Activated T-cell treated with anti-CD3 and anti-CD28 coated beads for 1 hour (primary cell): Measurements from ENCODE around the gene DPAGT1.
"Not testable (repeated sequence)": the region's sequence is repeated elsewhere in the genome, so short reads cannot be mapped to it uniquely, and the experiment has no call there.

Experiments
- DNase-seq: peaks from one replicate; pipeline ENCODE4 v3.0.0-alpha.2; 2020; ENCODE audit warnings: low read depth

Gene DPAGT1

DNA sequence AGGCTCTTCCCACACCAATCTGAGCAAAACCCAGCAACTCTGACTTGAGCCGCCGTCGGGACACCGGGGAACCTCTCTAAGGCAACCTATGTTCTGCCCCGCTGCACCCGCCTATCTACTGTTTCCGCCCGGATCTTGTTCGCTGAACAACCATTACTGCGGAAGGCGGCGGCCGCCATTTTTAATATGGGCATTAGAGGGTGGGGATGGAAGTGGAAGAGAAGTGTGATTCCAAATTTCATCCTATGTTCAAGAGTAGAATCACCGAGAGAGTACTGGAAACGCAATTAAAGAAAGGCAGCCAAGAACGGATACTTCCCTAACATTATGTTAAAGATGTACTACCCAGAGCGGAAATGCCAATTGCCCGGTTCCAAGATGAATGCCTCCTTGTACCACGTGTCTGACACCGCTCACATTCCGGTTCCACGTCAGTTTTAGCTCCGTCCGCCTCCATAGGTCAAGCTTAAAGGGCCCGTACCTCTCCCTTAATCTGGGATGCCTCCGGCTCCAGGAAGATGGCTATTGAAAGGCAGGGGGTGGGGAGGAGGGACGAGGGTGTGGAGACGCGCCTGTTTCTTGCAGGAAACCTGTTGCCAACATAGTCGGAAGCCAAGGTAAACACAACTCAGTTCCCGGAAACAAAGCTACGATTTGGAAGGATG lies at the start of gene DPAGT1:
Gene DPAGT1 (minus strand): TSS at position 95 of the 665 bp plus-strand sequence. CDS start 198 bp downstream, outside the sequence.
- DNase-seq: peak; percentile 75

DNA sequence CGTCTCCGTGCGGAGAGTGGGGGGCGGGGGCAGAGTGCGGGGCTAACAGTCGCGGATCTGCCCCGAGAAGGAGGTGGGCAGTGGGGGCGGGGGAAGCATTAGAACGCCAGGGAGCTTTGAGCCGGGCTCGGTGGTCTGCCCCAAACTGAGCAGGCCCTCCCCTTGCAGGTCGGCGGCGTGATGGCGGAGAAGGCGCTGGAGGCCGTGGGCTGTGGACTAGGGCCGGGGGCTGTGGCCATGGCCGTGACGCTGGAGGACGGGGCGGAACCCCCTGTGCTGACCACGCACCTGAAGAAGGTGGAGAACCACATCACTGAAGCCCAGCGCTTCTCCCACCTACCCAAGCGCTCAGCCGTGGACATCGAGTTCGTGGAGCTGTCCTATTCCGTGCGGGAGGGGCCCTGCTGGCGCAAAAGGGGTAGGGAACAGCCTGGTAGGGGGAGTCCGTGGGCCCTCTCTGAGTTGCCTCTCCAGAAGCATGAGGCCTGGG lies 48.2 kb upstream of the DPAGT1 start:
- no peak for DNase-seq

DNA sequence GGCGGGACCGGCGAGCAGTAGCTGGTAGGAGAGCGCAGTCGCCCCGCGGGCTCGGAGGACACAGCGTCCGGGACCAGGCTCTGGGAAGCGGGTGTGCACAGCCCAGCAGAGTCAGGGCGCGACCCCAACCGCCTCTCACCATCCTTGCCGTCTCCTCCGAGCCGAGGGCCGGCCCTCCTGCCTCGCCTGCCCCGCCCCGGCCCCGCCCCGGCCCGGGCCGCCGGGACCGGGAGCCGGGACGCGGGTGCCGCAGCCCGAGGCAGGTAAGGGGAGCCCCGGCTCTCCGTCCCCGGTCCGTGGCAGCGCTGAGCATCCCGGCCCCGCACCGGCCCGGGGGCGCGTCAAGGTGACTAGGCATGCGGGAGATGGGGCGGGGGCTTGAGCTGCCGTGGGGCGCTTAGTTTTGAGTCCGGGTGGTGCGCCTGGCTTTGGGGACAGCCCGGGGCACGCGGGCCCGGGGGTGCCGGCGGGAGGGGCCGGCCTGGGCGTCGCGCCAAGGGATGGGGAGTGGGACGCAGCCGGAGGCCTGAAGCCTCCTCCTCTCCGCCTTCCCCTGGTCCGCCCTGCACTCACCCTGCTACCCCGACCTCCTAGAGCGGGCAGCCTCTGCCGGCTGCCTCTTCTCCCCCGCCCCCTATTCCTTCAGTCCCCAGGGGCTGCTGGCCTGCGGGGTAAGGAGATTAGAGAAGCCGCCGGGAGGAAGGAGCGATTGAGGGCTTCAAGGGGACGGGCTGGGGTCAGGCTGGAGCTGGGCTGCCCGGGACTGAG lies 47.5 kb upstream of the DPAGT1 start, which contains the start of gene ABCG4:
Gene ABCG4 (plus strand): TSS at position 35 of the 768 bp plus-strand sequence. CDS start 914 bp downstream, outside the sequence.
- DNase-seq: no peak

DNA sequence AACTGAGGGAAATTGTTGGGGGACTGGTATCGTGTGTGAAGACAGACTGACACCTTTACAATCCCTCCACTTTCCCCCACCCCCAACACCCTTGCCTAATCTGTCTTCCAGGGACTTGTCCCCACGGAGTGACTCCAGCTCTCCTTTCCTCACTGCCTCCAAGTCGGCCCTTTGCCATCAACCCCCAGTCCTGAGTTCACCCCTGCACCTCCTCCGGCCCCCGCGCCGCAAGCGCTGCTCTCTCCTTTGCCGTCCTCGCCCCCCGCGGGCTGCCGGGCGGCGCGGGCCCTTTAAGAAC lies 47.0 kb upstream of the DPAGT1 start:
- DNase-seq: no peak

DNA sequence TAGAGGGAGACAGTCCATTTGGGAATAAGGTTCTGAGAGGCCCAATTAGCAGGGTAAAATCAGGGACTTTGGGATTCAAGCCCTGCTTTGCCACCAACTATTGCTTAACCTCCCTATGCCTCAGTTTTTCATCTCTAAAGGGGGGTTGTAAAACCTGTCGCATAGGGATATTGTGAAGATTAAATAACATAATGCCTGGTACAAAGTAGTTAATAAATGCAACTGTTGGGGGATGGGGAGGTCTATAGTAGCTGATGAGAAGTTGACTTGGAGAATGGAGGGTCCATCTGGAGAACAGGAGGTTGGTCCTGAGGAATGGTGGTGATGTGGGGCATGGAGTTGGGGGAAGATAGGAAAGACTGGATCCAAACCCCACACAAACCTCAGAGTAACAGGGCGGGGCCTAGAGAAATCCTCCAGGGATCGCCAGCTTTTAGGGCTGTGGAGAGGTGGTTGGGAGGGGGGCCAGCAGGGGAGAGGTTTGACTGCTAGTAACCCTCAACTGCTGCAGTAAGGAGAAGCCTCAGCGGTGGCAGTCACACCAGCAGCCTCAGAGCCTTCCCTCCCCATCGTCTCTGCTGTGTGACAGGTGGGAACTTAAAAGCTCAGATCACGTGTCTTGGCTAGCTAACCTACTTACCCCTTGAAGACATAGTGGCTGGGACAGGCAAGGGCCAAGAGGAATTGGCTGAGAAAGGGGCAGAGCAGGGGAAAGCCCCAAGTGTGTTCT lies 46.1 kb upstream of the DPAGT1 start:
- no peak for DNase-seq

DNA sequence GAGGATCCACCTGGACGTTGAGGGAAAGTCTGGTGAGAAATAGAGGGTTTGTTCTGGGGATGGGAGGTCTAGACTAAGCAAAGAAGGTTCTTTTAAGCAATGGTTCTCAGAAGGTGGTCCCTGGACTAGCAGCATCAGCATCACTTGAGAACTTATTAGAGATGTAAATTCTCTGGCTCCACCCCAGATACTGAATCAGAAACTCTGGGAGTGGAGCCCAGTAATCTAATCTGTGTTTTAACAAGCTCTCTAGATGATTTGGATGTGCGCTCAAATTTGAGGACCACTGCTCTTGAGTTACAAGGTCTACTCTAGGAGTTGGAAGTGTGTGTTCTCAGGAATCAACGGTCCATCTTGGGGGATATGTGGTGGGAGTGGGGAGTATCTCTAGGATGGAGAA lies 43.9 kb upstream of the DPAGT1 start:
- no peak for DNase-seq

DNA sequence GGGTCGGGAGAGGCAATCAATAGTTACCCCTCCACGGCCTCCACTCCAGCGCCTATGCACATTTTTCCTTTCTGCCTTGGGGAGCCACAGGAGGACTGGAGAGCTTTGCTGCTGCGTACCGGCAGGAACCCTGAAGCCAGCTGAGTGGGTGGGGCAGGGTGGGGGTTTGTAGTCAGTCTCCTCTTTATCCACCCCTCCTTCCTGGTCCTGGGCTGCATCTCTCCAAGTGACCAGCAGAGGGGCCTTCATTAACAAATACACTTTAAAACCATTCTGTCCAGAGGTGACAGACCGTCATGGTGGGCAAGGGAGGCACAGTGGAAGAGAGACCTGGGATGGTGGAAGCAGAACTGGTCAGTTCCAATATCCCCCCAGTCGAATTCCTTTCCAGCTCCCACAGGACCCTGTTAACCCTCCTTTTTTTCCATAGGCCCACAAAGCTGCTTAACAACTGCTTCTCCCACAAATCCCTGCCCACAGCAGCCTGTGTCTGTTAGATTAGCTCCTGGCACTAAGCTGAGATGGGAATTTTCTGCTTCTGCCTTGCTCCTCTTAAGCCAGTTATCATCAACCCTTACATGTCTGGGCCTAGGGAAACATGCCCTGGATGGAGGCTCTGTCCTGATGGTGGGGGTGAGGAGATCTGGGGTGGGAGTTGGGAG lies 43.3 kb upstream of the DPAGT1 start:
- DNase-seq: no peak

DNA sequence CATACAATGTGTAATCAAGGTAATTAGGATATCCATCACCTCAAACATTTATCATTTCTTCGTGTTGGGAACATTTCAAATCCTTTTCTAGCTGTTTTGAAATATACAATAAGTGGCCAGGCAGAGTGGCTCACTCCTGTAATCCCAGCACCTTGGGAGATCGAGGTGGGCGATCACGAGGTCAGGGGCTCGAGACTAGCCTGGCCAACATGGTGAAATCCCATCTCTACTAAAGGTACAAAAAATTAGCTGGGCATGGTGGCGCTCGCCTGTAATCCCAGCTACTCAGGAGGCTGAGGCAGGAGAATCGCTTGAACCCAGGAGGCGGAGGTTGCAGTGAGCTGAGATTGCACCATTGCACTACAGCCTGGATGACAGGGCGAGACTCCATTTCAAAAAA lies 37.6 kb upstream of the DPAGT1 start:
- not testable (repeated sequence) for DNase-seq

DNA sequence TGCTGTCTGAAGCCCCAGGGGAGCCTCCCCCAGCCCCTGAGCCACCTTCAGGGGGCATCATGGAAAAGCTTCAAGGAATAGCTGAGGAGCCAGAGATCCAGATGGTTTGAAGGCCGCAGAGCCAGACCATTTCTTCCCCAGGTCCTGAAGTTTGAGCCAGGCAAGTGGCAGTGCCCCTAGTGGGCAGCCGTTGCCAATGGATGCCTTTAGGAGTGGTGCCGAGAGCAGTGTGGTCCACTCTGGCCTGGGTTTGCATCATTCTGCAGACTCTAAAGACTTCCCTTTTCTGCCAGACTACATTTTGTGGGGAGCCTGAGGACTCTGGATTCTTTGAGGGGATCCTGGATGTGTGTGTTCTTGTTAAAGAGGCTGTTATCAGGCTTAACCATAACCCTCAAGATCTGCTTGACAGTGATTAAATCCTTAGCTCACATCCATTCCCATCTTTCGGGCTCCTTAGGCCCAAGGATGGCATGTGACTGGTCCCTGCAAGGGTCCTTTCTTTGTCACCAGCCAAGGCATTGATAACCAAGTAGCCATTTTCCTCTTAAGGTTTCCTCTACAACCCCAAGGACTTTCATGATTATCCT lies 32.8 kb upstream of the DPAGT1 start:
- DNase-seq: no peak

DNA sequence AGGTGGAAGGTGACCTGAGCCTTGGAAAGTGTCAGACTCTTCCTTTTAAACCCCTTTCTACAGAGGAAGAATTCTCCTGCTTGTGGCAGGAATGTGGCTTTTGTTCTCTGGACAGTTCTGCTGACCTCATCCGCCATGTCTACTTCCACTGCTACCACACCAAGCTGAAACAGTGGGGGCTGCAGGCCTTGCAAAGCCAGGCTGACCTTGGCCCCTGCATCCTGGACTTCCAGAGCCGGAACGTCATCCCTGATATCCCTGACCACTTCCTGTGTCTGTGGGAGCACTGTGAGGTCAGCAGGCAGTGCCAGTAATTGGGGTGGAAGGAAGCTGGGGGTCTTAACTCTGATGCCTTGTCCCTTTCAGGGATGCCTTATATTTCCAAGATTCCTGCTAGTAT lies 29.0 kb upstream of the DPAGT1 start:
- DNase-seq: no peak

DNA sequence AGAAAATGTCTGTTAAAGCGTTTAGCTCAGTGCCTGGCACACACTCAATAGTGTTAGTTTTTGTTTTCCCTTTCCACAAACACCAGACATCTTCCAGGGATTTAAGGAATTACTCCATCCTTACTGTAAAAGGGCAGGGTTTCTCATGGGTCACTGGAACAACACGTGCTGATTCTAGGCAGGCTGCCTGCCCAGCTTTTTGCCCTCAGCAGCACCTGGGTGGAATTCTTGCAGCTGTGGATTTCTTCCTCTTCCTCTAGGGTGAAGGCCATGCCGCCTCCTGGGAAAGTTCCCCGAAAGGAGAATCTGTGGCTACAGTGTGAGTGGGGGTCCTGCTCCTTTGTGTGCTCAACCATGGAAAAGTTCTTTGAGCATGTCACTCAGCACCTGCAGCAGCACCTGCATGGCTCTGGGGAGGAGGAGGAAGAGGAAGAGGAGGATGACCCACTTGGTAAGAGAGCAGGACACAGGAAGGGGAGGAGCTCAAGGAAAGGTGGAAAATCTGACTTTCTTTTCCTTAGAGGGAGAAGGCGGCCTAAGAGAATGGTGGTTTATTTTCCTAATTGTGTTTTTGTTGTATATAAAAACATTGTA lies 25.1 kb upstream of the DPAGT1 start:
- DNase-seq: no peak

DNA sequence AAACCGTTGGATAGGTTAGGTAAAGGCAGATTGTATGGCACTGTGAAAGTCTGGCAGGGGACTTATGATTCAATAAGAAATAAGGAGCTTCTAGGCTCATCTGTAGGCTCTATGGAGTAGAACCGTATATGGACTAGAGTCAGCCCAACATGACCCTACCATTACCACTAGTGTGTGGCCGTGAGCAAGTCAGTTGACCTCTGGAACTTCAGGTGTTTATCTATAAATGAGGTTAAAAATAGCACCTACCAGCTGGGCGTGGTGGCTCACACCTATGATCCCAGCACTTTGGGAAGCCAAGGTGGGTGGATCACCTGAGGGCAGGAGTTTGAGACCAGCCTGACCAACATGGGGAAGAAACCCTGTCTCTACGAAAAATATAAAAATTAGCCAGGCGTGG lies 24.2 kb upstream of the DPAGT1 start:
- no peak for DNase-seq

DNA sequence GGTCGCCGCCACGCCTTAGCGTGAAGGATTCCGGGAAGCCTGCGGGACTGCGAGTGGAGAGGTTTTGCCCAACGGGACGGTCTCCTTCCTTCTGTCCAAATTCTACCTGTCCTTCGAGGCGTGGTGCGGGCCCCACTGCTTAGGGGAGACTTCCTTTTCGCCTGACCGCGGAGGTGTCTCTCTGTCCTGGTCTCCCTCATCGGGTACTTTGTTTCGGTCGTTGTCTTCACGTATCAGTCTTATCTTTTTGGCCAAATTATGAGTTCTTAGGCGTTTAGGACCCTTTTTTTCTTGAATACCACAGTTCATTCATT lies 20.1 kb upstream of the DPAGT1 start:
- no peak for DNase-seq

DNA sequence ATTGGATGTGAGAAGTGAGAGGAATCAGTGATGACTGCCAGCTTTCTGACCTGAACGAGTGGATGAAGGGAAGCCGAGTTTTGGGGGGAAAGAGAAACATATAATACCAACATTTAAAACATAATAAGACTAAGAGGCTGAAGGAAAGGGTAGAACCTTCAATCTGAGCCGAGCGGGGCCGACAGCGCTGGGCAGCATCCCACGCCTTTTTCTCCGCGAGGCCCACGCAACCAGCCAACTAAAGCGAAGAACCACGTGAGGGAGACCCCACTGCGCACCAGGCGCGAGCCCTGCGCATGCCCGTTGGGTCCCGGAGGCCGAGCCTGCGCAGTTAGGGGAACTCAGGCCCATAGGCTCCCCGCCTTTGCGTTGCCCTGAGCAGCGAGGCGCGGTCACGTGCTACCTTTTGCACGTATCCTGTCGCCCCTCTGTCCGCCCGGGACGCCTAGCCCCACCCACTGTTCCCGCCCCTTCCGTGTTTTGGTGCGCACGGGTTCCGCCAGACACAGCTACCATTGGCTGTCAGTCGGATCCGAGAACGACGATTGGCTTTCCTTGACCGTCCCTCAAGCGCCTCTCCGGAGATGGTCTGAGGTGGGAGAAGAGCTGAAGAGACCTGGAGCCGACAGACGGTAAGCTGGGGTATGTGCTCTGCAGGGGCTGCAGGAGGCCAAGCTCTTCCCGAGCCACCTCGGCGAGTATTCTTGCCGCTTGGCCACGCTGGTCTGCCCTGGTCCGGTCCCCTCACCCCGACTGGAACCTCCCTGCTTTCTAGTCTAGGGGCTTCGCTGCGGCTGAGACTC lies 19.6 kb upstream of the DPAGT1 start, which contains the start of gene HINFP:
Gene HINFP (plus strand): TSS at position 573 of the 803 bp plus-strand sequence. CDS start 5,365 bp downstream, outside the sequence.
- peak; percentile 99 for DNase-seq

DNA sequence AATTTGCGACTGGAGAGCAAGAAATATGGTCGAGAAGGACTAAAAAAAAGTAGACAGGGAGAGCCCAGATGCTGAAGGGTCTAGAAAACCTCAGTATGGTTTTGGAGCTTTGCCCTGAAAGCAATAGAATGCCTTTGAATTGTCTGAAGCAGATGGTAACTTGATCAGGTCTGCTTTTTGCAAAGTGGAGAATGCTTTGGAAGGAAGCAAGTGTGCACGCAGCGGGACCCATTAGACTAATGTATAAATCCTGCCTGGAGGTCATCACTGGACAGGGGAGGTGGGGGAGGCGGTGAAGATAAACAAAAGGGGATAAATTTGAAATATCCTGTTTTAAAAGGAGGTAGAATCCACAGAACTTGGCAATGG lies 19.0 kb upstream of the DPAGT1 start:
- DNase-seq: no peak

DNA sequence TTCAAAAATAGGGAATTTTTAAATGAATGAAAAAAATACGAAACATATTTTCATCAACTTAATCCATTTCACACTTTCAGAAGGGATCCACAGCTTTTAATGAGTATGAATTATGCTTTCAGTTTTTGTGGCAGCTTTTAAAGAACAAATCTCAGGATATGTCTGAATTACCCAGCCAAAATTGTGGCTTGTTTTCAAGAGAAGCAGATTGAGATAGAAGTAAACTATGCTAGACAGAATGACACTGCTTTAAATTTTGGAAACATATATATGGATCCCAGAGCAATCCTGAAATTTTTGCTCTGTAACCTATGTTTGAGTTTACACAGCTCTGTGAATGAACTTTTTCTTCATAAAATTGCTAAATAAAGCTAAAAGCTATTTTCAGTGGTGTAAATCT lies 17.3 kb upstream of the DPAGT1 start:
- DNase-seq: no peak

DNA sequence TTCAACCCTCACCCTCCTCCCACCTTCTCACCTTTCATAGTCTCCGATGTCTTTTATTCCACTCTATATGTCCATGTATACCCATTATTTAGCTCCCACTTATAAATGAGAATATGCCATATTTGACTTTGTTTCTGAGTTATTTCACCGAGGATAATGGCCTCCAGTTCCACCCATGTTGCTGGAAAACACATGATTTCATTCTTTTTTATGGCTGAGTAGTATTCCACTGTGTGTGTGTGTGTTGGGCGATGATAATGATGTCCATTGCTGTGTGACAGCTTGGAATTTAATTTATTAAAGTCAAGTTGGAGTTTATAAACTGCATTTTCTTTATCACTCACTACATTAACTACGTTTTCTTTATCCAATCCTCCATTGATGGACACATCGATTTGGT lies 16.6 kb upstream of the DPAGT1 start:
- DNase-seq: no peak

DNA sequence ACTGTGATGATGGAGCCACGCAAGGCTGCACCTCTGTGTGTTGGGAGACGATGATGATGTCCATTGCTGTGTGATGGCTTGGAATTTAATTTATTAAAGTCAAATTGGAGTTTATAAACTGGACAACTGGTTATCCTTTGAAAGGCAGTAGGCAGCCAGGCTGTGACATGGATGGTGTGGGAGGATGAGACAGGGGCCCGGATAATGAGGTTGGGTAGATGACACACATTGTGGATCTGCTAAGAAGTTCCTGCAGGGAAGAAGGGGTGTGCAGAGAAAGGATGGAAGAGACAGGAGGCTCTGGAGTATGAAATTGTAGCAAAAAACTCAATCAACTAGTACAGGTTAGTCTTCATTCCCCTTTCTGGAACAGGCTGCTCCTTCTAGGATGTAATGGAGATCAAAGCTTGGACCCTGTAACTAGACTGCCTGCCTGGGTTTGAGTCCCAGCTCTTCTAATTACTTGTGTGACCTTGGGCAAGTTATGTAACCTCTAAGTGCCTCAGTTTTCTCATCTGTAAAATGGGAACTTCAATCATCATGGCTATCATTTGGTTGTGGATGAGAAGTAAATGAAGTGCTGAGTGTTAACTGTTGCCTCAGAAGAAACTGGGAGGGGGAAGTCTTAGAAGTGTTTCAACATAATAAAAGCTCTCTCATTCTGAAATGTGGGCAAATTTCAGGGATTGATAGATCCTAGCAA lies 15.5 kb upstream of the DPAGT1 start:
- no peak for DNase-seq

DNA sequence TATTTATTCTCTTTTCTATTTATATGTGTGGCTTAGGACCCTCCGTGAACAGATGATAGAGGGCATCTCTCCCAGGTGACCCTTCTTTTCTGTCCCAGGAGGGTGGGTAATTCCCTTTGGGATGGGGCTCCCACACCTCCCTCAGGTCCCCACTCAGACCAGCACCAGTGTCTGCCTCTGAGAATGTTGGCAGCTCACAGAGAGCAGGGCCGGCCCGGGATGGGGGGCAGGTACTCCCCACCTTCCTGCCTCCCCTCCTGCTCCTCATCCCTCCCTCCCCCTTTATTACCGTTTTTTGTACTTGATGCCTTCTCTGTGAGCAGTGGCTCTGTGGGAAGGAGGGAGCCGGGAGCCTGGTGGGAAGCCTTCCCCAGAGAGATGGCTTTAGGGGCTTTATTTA lies 14.9 kb upstream of the DPAGT1 start:
- DNase-seq: no peak

DNA sequence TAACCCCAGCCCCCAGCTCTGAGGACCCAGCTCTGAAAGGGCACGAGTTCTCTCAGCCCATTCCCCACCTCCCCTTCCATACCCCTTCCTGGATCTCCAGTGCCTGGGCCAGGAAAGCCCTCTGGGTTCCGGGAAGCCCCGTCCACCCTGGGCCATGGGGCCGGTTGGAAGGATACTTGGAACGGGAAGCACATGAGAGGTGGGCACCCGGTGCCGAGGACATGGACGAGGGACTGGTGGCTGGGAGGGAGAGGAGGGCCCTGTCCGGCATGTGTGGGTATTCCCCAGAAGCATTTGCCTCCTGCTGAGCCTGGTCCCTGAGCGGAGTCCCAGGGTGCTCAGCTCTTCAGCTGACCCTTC lies 14.6 kb upstream of the DPAGT1 start:
- no peak for DNase-seq
